Heart right ventricle (tissue), 16 donors: ENCODE results near the gene CDC73. TPM values are rescaled to one million over a fixed set of nuclear protein-coding genes. Genes with fewer than 3 reads are reported as not detected.
"Not testable (repeated sequence)": the region's sequence is repeated elsewhere in the genome, so short reads cannot be mapped to it uniquely, and the experiment has no call there.

ENCODE experiments used
- ATAC-seq, 8 donors: fragments of 200-7000 bp; cut with Tn5 transposase; one replicate each; pipeline ENCODE4 v1.9.1; 2020; ENCODE audit warnings: mild to moderate bottlenecking in 8 of 8, moderate library complexity in 8 of 8, moderate number of reproducible peaks in 1 of 8
- DNase-seq, 2 donors: peaks; one replicate each; pipeline ENCODE4 v3.0.0-alpha.2; 2020
- H3K27ac ChIP-seq, 10 donors: fragments of 200-600 bp; sonication (generic) in 2 of 10; one replicate each; pipeline versions ENCODE4 v1.5.0 to v1.8.0; 2020 to 2022; ENCODE audit warnings: mild to moderate bottlenecking in 3 of 10
- H3K27me3 ChIP-seq, 7 donors: fragments of 200-600 bp; one replicate each; pipeline ENCODE4 v1.8.0; 2021 to 2022; ENCODE audit warnings: mild to moderate bottlenecking in 2 of 7
- H3K36me3 ChIP-seq, 9 donors: fragments of 200-600 bp; sonication (generic) in 1 of 9; one replicate each; pipeline versions ENCODE4 v1.5.0 to v1.8.0; 2020 to 2022; ENCODE audit warnings: mild to moderate bottlenecking in 2 of 9
- H3K4me1 ChIP-seq, 9 donors: fragments of 200-600 bp; sonication (generic) in 1 of 9; one replicate each; pipeline versions ENCODE4 v1.5.0 to v1.8.0; 2020 to 2022; ENCODE audit warnings: mild to moderate bottlenecking in 4 of 9
- H3K4me3 ChIP-seq, 10 donors: fragments of 200-600 bp; sonication (generic) in 2 of 10; one replicate each; pipeline versions ENCODE4 v1.5.0 to v1.8.0; 2020 to 2022; ENCODE audit warnings: mild to moderate bottlenecking in 7 of 10, moderate library complexity in 2 of 10
- H3K9me3 ChIP-seq, 11 donors: fragments of 200-600 bp in 10 of 11; sonication (generic) in 2 of 11; one replicate each; pipeline versions ENCODE4 v1.5.0 to v1.8.0; 2013 to 2022; ENCODE audit warnings: mild to moderate bottlenecking in 2 of 11, control low read depth in 1 of 11, moderate library complexity in 1 of 11
- WGBS, 2 donors: extraction: QIAGEN DNeasy Blood & Tissue Kit; methylation state at CpG; one replicate each; pipeline ENCODE4 v1.1.7; 2013; ENCODE audit warnings: inconsistent platforms in 1 of 2; 5-methylcytosine and 5-hydroxymethylcytosine counted together
- intact Hi-C, 10 donors: fragments of 100-400 bp; cut with DNase I; formaldehyde crosslinking; loops; one replicate each; pipeline versions ENCODE4 v1.11.1 to v1.14.2; 2022
- polyA plus RNA-seq, 2 donors: library from polyadenylated mRNA; stranded (reverse); fragments of 200-250 nt; gene quantifications; one replicate each; pipeline ENCODE4 v1.2.3, GENCODE V29; 2013
- total RNA-seq, 10 donors: library from RNA; stranded (reverse); fragmentation: NEBNext Ultra II Directional in 3 of 10; extraction: Animal tissue kit (Norgen Biotek cat#: 25700) in 3 of 10; gene quantifications; one replicate each; pipeline versions ENCODE4 v1.2.1 to v1.2.4, GENCODE V29; 2021 to 2023
- TF ChIP-seq, protein P1 (sequence below), 9 donors: fragments of 200-600 bp; sonication (generic) in 2 of 9; IDR thresholded peaks; one replicate each; pipeline versions ENCODE4 v1.5.0 to v1.8.0; 2021 to 2022; ENCODE audit warnings: antibody characterized with exemption in 9 of 9, mild to moderate bottlenecking in 5 of 9, moderate library complexity in 1 of 9
- donor health status: Arrhythmogenic right ventricular cardiomyopathy.
- donor health status: ischemic (EF 13 %, LVEDD 7.1; RV severe dilation, severe dysfunction).
- donor health status: healthy with polysubstance abuse.
- donor health status: DM: no; HTN: yes; CAD: no.
- donor health status: DM: no; HTN: no; CAD: no.
- donor health status: ischemic (EF 25% LVEDD 6.9; RV normal size, moderate dysfunction).
- donor health status: ischemic (EF 25% LVEDD 5.7; RV mildly dilated, moderate dysfunction).
- donor health status: healthy.
- donor health status: DM: yes; HTN: yes; CAD: no.
- donor health status: Ischemic cardiomyopathy.
- donor health status: ischemic (EF 35%, LVEDD 5.7; RV mildly dilated, moderate dysfunction).
- donor health status: nonischemic (EF 11% LVEDD 7.7; RV severe dilation, severe dysfunction).
- donor health status: DM: yes; HTN: yes; CAD: no.
- donor health status: PGD.
- donor health status: ischemic (EF 29% LVEDD 5.4; RV normal size, mild dysfunction).
- donor health status: nonischemic (EF 23%, LVEDD 6.1; RV moderate dilation, normal function).

Gene CDC73
- total and polyA plus RNA-seq, 12 donors = 9.2 to 70.2 (median 54.2) TPM

GRCh38 chr1:193113258-193113991 is 8.4 kb upstream of the CDC73 start:
- no peak for DNase-seq
- intact Hi-C loops = no loop called here
- H3K27me3 ChIP-seq = no peaks in the 10 kb centered on the region
- peaks cover 0 to 23% (median 6%) of the 10 kb centered on the region in 9 donors for H3K4me1 ChIP-seq
- ATAC-seq = no peak
- TF ChIP-seq, protein P1, sequence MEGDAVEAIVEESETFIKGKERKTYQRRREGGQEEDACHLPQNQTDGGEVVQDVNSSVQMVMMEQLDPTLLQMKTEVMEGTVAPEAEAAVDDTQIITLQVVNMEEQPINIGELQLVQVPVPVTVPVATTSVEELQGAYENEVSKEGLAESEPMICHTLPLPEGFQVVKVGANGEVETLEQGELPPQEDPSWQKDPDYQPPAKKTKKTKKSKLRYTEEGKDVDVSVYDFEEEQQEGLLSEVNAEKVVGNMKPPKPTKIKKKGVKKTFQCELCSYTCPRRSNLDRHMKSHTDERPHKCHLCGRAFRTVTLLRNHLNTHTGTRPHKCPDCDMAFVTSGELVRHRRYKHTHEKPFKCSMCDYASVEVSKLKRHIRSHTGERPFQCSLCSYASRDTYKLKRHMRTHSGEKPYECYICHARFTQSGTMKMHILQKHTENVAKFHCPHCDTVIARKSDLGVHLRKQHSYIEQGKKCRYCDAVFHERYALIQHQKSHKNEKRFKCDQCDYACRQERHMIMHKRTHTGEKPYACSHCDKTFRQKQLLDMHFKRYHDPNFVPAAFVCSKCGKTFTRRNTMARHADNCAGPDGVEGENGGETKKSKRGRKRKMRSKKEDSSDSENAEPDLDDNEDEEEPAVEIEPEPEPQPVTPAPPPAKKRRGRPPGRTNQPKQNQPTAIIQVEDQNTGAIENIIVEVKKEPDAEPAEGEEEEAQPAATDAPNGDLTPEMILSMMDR (IDR thresholded peaks at IDR 0.05) = no peak
- no peaks in the 10 kb centered on the region for H3K36me3 ChIP-seq
- H3K27ac ChIP-seq = no peak overlapping the region
- 76 to 84% methylated on average over 9 of the region's 9 CpGs for WGBS, 2 donors
- H3K9me3 ChIP-seq = no peaks in the 10 kb centered on the region
- no peak overlapping the region for H3K4me3 ChIP-seq

- ATAC-seq (no peak), DNase-seq (no peak)
- no peaks in the 10 kb centered on the region for H3K36me3 ChIP-seq
- no peaks in the 10 kb centered on the region for H3K9me3 ChIP-seq
- H3K4me1 ChIP-seq = peaks cover 0 to 23% (median 6%) of the 10 kb centered on the region in 9 donors
- no peaks in the 10 kb centered on the region for H3K27me3 ChIP-seq
- TF ChIP-seq, protein P1 (IDR thresholded peaks at IDR 0.05) = no peak
- H3K4me3 ChIP-seq = no peak overlapping the region
- intact Hi-C loops = no loop called here
- no peak overlapping the region for H3K27ac ChIP-seq
Measured at GRCh38 chr1:193113992-193114332, 7.9 kb upstream of the CDC73 start.

DNA sequence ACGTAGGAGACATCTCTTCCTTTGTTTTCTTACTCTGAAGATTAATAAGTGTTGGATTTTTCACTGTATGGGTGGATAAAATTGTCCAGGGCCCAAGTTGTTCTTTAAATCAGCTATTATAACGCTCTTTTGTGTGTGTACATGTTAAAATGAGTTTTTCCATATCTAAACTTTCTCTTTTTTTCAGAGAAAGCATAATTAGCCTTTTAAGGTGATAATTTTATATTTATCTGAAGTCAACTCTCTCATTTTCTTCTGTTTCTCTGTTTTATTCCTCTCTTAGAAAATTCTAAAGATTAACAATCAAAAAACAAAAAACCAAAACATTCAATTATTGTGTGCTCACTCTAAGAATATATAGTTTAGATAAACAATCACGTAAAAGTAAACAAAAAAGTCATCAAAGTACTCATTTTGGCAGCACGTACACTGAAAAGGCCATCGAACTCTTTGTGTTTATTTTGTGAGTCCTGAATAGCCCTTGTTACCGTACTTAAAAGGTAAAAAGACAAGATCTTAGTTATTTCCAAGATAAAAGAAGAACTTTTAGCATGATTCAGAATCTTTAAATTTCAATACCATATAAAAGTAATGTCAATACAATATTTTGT is 7.2 kb upstream of the CDC73 start:
- H3K27me3 ChIP-seq = no peaks in the 10 kb centered on the region
- peaks cover 0 to 23% (median 6%) of the 10 kb centered on the region in 9 donors for H3K4me1 ChIP-seq
- no peaks in the 10 kb centered on the region for H3K36me3 ChIP-seq
- ATAC-seq (no peak), DNase-seq (no peak)
- intact Hi-C loops = no loop called here
- 88% methylated on average over 6 of the region's 6 CpGs for WGBS, 2 donors
- no peak overlapping the region for H3K27ac ChIP-seq
- TF ChIP-seq, protein P1 (IDR thresholded peaks at IDR 0.05) = no peak
- no peak overlapping the region for H3K4me3 ChIP-seq
- no peaks in the 10 kb centered on the region for H3K9me3 ChIP-seq

DNA sequence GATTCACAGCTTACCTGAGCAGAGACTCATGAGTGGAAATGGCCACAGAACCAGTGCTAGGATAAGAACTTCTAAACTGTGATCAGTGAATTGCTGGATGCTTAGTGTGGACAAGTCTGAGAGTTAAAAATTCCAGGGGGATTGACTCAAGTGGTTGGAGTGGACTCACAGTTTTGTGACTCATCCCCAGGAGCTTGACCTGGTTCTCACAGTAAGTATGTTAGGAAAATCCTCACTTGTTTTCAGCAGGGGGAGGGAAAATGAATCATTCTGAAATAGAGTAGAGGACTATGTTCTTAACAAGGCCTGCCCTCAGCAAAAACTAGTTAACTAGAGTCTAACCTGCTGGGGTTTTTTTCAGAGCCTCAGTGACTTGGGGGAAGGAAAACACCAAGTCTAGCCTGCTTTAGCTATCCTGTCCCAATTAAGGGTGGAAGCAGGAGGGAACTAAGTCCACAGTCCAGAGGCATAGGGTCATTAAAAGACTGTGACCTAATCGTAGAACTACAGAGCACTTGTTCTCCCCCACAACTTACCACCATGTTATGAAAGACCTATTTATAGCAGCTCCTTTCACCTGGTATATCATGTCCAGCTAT is 6.1 kb upstream of the CDC73 start:
- DNase-seq = no peak
- 29 to 42% methylated on average over 1 of the region's 1 CpG for WGBS, 2 donors
- Histone ChIP-seq H3K4me3 (no peak overlapping the region), H3K27me3 (no peaks in the 10 kb centered on the region), H3K36me3 (no peaks in the 10 kb centered on the region), H3K27ac (peak overlapping the region in 7 of 10 donors; percentile 15 to 69 (median 53)), H3K4me1 (peaks cover 0 to 23% (median 6%) of the 10 kb centered on the region in 9 donors), H3K9me3 (no peaks in the 10 kb centered on the region)
- peak in 7 of 8 donors; percentile 56 to 94 (median 70) for ATAC-seq
- TF ChIP-seq, protein P1 (IDR thresholded peaks at IDR 0.05) = no peak
- intact Hi-C loops = no loop called here

DNA sequence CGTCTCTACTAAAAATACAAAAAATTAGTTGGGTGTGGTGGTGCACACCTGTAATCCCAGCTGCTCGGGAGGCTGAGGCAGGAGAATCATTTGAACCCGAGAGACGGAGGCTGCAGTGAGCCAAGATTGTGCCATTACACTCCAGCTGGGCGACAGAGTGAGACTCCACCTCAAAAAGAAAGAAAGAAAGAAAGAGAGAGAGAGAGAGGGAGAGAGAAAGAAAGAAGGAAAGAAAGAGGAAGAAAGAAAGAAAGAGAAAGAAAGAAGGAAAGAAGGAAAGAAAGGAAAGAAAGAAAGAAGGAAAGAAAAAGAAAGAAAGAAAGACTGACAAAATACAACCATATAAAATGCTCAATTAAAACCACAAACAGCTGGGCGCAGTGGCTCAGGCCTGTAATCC is 4.7 kb upstream of the CDC73 start:
- H3K4me3 ChIP-seq, intact Hi-C loops, H3K9me3 ChIP-seq, H3K27me3 ChIP-seq, H3K27ac ChIP-seq, H3K36me3 ChIP-seq, DNase-seq, ATAC-seq: not testable (repeated sequence)
- 96 to 98% methylated on average over 6 of the region's 6 CpGs for WGBS, 2 donors
- H3K4me1 ChIP-seq = peaks cover 0 to 18% (median 1%) of the 10 kb centered on the region in 9 donors
